Measurements from ENCODE around the gene HNRNPA3.
"Not testable (repeated sequence)": the region's sequence is repeated elsewhere in the genome, so short reads cannot be mapped to it uniquely, and the experiment has no call there.

The HNRNPA3 gene

GRCh38 chr2:177212106-177212890 is at the start of gene HNRNPA3:
Gene HNRNPA3, plus strand, starts transcription at chr2:177212794. Its CDS starts 6 bp downstream, at chr2:177212800.
- peak; percentile 100 for DNase-seq

GRCh38 chr2:177164131-177164530 is 48.5 kb upstream of the HNRNPA3 start:
- DNase-seq = no peak

- peak; percentile 84 for DNase-seq
Observed at GRCh38 chr2:177164584-177165052, 48.0 kb upstream of the HNRNPA3 start.

DNA sequence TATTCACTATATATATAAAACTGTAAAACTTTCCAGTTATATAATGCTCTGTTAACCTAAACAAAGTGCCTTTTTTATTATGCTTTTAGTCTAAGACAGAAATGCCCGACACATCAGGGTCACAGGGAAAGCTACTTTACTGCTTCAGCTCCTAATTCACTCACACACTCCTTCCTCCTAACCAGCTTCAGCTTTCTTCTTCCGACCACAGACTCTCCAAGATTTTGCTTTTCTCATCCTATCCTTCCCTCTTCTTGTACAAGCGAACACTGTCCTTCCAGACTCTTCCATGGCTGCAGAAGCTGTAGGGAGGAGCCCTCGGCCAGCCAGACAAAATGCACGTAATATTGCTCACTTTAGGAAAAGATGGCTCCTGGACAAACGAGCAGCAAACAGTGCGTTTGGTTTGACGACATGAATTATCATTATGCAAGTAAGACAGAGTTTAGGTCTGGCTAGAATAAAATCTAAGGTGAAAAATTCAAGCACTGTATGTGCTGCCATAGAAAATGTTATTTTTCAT is 47.5 kb upstream of the HNRNPA3 start:
- DNase-seq = no peak

GRCh38 chr2:177165721-177166711 is 46.6 kb upstream of the HNRNPA3 start:
- DNase-seq = no peak

- DNase-seq = no peak
Observed at GRCh38 chr2:177169810-177170514, 42.6 kb upstream of the HNRNPA3 start.

DNA sequence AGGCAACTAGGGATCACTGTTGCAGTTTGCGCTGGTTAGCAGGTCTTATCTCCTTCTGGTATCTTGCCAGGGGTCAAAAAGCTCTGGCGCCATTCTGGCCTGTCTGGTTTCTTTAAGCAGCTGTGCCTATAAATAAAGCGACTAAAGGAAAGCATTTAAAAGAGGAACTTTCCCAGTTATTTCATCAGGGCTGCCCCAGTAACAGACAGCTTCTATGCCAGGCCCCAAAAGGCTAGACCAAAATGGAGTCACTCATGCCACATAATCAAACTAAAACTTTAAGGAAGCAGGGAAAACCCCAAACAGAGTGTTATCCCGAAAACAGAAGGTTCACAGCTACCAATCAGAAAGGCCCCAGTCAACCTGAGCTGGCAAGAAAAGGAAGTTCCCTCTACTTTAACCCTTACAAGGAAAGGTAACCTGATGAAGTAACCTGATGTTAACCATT is 41.2 kb upstream of the HNRNPA3 start:
- no peak for DNase-seq

DNA sequence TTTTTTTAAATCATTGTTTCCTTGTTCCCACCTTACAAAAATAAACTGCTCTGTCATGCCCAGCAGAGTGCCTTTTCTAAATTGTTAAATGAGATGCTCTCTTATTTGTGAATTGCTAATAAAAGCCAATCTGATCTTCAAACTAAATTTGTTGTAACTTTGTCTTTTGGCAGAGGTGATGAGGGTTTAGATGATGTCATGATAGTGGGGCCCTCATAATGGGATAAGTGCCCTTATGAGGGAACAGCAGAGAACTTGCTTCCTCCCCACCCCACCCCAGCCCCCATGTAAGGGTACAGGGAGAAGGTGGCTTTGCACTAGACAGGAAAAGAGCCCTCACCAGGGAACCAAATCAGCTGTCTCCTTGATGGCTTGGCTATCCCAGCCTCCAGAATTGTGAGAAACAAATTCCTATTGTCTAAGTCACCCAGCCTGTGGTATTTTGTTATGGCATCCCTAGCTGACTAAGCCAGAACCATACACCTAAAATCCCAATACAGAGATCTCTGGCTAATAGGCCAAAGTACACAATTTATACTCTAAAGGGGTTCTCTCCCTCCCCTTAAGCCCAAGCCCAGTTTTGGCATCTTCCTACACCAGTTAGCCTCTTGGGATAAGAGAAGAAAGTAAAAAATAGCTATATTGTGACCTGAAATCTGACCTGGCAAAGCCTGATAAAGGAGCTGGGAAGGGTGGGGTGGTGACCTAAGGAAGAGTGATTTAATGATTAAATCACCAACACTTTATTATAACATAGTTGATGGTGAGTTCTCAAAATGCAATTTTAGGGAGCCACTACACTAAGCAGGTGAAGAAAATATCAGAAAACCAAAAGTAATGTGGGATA is 40.3 kb upstream of the HNRNPA3 start:
- DNase-seq = no peak

GRCh38 chr2:177174486-177174885 is 38.1 kb upstream of the HNRNPA3 start:
- DNase-seq = no peak

DNA sequence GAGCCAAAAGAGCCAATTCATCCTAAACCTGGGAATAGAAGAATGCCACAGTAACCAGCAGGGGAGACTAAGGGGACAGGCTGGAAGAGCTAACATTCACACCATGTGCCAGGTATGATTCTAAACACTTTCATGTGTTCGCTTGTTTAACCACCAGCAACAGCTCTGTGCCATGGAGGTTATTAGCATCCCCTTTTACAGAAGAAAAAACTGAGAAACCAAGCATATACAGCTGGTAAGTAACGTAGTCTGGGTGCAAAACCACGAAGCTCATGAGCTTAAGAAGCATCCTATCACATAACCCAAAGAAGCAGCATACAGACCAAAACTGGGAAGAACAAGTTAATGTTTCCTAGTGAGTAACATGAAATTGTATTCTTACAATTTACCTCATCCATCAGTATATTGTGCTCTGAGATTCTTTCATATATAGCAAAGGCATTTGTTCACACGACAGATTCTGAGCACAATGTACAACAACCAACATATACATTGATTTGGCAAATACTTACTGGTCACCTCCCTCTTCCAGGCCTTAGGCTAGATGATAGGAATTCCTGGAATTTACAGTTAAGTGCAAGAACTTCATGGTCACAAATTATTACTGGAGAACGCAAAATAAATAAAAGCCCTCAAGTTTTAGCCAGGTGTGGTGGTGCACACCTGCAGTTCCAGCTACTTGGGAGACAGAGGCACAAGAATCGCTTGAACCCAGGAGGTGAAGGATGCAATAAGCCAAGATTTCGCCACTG is 36.5 kb upstream of the HNRNPA3 start:
- no peak for DNase-seq

DNA sequence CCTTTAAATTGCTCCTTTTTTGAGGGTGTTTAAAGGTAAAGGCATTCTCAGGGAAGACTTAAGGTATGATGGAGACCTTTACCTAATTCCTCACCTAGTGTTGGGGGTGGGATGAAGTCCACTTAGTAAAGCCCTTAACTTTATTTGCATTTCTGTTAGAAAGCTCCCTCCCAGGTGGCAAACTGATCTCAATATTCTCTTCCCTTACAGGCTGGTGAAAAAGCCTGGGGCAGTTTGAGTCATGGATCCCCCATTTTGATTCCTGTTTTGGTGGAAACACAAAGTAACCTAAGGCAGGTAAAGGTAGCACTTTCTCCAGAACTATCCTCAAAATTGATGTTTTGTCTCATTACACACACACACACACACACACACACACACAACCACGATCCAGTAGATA is 33.8 kb upstream of the HNRNPA3 start:
- DNase-seq = no peak

GRCh38 chr2:177179227-177179626 is 33.4 kb upstream of the HNRNPA3 start:
- DNase-seq = no peak

DNA sequence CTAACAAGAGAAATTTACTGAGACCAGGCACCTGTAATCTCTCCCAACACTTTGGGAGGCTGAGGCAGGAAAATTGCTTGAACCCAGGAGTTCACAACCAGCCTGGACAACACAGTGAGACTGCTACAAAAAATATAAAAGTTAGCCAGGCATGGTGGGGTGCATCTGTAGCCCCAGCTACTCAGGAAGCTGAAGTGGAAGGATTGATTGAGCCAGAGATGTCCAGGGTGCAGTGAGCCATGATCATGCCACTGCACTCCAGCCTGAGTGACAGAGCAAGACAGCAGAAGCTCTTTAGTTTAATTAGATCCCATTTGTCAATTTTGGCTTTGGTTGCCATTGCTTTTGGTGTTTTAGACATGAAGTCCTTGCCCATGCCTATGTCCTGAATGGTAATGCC is 32.9 kb upstream of the HNRNPA3 start:
- not testable (repeated sequence) for DNase-seq

DNA sequence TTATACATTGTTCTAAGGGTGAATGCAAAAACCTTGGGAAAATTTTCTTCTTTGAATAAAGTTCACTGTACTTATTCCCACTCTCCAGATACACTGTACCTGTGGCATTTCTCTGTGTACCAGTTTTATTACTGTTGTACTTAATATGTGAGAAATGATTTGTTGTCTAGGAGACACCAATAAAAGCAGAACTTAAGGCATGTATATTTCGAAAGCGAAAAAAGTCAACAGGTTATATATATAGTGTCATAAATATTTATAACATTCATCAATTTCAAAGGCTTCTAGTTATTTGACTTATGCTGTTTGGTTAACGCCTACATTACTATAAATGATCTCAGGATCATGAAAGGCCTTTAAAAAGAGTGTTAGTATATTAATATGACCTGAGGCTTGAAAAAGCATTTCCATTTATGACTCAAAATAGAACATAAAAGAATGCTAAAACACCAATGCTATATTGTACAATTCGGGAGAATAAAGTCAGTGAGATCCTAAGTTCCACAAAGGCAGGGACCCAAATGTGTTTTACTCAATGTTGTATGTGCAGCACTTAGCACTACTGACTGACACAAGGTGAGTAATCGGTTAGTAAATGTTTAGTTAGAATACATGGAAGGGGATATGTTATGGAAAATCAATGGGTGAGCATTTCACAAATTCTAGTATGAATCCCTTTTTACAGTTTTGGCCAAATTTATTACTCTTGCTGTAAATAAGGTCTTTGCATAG is 32.2 kb upstream of the HNRNPA3 start:
- no peak for DNase-seq

DNA sequence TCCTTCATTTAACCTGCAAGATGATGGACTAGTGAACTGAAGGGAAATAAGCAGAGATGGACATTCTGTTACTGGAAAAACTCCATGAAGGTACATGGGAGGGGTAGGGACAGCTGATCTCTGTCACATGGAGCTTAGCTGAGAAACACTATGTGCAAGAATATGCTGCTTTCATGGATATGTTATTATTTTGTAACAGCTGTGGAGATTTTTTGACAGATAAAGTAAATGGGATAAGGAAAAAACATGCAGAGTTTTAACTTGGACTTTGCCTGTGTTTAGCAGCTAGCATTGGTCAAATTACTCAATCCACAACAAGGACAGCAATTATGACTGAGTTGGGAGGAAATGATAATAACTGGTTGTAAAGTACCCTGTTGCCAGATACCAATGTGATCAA is 28.7 kb upstream of the HNRNPA3 start:
- DNase-seq = no peak

DNA sequence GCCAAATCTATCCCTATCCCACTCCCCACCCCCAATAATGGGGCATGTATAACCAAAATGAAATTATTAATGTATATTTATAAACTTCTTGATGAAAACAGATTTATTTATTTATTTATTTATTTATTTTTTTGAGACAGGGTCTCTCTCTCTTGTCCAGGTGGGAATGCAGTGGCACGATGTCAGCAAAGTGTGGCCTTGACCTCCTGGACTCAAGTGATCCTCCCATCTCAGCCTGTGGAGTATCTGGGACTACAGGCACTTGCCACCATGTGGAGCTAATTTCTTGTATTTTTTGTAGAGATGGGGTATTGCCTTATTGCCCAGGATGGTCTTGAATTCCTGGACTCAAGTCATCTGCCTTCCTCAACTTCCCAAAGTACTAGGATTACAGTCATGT is 28.0 kb upstream of the HNRNPA3 start:
- DNase-seq = no peak

DNA sequence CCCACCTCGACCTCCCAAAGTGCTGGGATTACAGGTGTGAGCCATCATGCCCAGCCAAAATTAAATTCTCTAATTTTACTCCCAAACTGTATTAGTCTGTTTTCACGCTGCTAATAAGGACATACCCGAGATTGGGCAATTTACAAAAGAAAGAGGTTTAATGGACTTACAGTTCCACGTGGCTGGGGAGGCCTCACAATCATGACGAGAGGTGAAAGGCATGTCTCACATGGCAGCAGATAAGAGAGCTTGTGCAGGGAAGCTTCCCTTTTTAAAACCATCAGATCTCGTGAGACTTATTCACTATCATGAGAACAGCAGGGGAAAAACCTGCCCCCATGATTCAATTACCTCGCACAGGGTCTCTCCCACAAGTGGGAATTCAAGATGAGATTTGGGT is 26.6 kb upstream of the HNRNPA3 start:
- not testable (repeated sequence) for DNase-seq

- no peak for DNase-seq
Observed at GRCh38 chr2:177187631-177188312, 24.8 kb upstream of the HNRNPA3 start.
